CD8-positive, alpha-beta memory T cell (primary cell): ENCODE results near the gene THOP1. TPM values are rescaled to one million over a fixed set of nuclear protein-coding genes. Genes with fewer than 3 reads are reported as not detected.

Experiments
- CTCF ChIA-PET: fragments of 350-600 bp; sonication (Branson Sonifier 250); formaldehyde crosslinking; loops from one replicate; lab custom pipeline; 2021; ENCODE audit warnings: antibody characterized with exemption; lab: Charles Lee
- POLR2A ChIA-PET: fragments of 350-600 bp; sonication (Branson Sonifier 250); formaldehyde crosslinking; loops from one replicate; lab custom pipeline; 2021; ENCODE audit warnings: antibody characterized with exemption; lab: Charles Lee
- DNase-seq, 5 donors: peaks; one replicate each; pipeline versions ENCODE4 v3.0.0 to v3.0.0-alpha.2; 2020 to 2022; ENCODE audit warnings: mixed read lengths in 1 of 5
- H3K27ac ChIP-seq: one replicate; pipeline ENCODE4 v1.7.0; 2013; ENCODE audit warnings: low read depth, mild to moderate bottlenecking, low read length, moderate library complexity
- H3K27me3 ChIP-seq: 2 replicates; pipeline ENCODE4 v1.7.0; 2013; ENCODE audit warnings: low read length, mild to moderate bottlenecking; ENCODE audit not compliant: insufficient read depth, poor library complexity, severe bottlenecking
- H3K36me3 ChIP-seq: 2 replicates; pipeline ENCODE4 v1.7.0; 2013; ENCODE audit warnings: mild to moderate bottlenecking, low read length, moderate library complexity; ENCODE audit not compliant: insufficient read depth
- H3K4me1 ChIP-seq: 2 replicates; pipeline ENCODE4 v1.7.0; 2013; ENCODE audit warnings: mild to moderate bottlenecking, low read length, moderate library complexity; ENCODE audit not compliant: insufficient read depth
- H3K4me3 ChIP-seq: 2 replicates; pipeline ENCODE4 v1.7.0; 2013; ENCODE audit warnings: mild to moderate bottlenecking, low read length
- H3K9me3 ChIP-seq: 2 replicates; pipeline ENCODE4 v1.7.0; 2013; ENCODE audit warnings: mild to moderate bottlenecking, low read length
- H3K27ac Mint-ChIP-seq, 8 donors: one replicate each; pipeline ENCODE4 v1.8.0; 2020 to 2021; ENCODE audit warnings: mixed read lengths in 8 of 8, mild to moderate bottlenecking in 6 of 8, inconsistent platforms in 3 of 8, moderate library complexity in 3 of 8
- H3K27me3 Mint-ChIP-seq, 2 donors: one replicate each; pipeline ENCODE4 v1.8.0; 2020 to 2021; ENCODE audit warnings: mixed read lengths in 2 of 2, mild to moderate bottlenecking in 1 of 2, moderate library complexity in 1 of 2
- H3K36me3 Mint-ChIP-seq, 3 donors: one replicate each; pipeline ENCODE4 v1.8.0; 2020 to 2021; ENCODE audit warnings: mixed read lengths in 3 of 3, inconsistent platforms in 1 of 3, mild to moderate bottlenecking in 1 of 3
- H3K4me1 Mint-ChIP-seq, 3 donors: one replicate each; pipeline ENCODE4 v1.8.0; 2020 to 2021; ENCODE audit warnings: mixed read lengths in 3 of 3, inconsistent platforms in 1 of 3, mild to moderate bottlenecking in 1 of 3
- H3K4me3 Mint-ChIP-seq, 7 donors: one replicate each; pipeline ENCODE4 v1.8.0; 2020 to 2021; ENCODE audit warnings: mixed read lengths in 7 of 7, mild to moderate bottlenecking in 6 of 7, moderate library complexity in 4 of 7, inconsistent platforms in 2 of 7
- H3K9me3 Mint-ChIP-seq, 5 donors: one replicate each; pipeline ENCODE4 v1.8.0; 2020 to 2022; ENCODE audit warnings: mixed read lengths in 5 of 5, mild to moderate bottlenecking in 3 of 5, moderate library complexity in 2 of 5, inconsistent platforms in 1 of 5
- polyA plus RNA-seq: library from polyadenylated mRNA; unstranded; fragments of 300-500 nt; fragmentation: Illumina TruSeq; gene quantifications from one replicate; pipeline ENCODE4 v1.2.3, GENCODE V29; 2021
- total RNA-seq, 2 experiments: library from RNA; stranded (reverse); gene quantifications; one replicate each; pipeline ENCODE4 v1.2.3, GENCODE V29; 2021

Gene THOP1
- total RNA-seq (100 to 1,000 TPM; 169 to 178 TPM), polyA plus RNA-seq (40.2 TPM)

- Histone ChIP-seq H3K36me3 (no peaks in the 10 kb centered on the region), H3K27me3 (no peaks in the 10 kb centered on the region), H3K9me3 (no peaks in the 10 kb centered on the region), H3K27ac (peak within 1 kb of the TSS; percentile 67), H3K4me1 (peaks cover 43% of the 10 kb centered on the region), H3K4me3 (peak within 1 kb of the TSS; percentile 89)
- Mint-ChIP-seq H3K4me1 (peaks cover 40 to 63% (median 60%) of the 10 kb centered on the region in 3 donors), H3K36me3 (peaks cover 0 to 6% (median 0%) of the 10 kb centered on the region in 3 donors), H3K27me3 (no peaks in the 10 kb centered on the region), H3K9me3 (no peaks in the 10 kb centered on the region), H3K4me3 (peak within 1 kb of the TSS; percentile 77 to 92 (median 82)), H3K27ac (peak within 1 kb of the TSS; percentile 65 to 96 (median 80))
- ChIA-PET POLR2A (interaction anchor here (0.6 kb wide), 3 partner anchors 18 to 1533 kb away, joined by 3 to 4 read pairs (median 3); no protein-coding TSS in a partner anchor), CTCF (interaction anchor here (0.6 kb wide), 1 partner anchor 516 kb away, joined by 4 read pairs; no protein-coding TSS in a partner anchor)
- DNase-seq: peak; percentile 97 to 99 (median 98)
Measured at GRCh38 chr19:2785244-2785997, at the start of gene THOP1. Gene THOP1, plus strand, starts transcription at chr19:2785503. Its CDS starts 160 bp downstream, at chr19:2785663.

- peaks cover 0 to 47% (median 11%) of the 10 kb centered on the region in 3 donors for H3K36me3 Mint-ChIP-seq
- H3K27ac Mint-ChIP-seq: no peak overlapping the region
Measured at GRCh38 chr19:2736550-2737190, 48.6 kb upstream of the THOP1 start.

GRCh38 chr19:2739602-2740313, 45.5 kb upstream of the THOP1 start, which contains the start of gene SLC39A3:
Gene SLC39A3, minus strand, starts transcription at chr19:2740017. Its CDS starts 2,760 bp downstream, at chr19:2737257.
- DNase-seq: peak; percentile 97 to 99 (median 98)
- no peaks in the 10 kb centered on the region for H3K9me3 Mint-ChIP-seq
- peaks cover 3% of the 10 kb centered on the region for H3K27me3 ChIP-seq
- ChIA-PET POLR2A (interaction anchor here (1.1 kb wide), 1 partner anchor 79 kb away, joined by 3 read pairs; the partner anchor contains the start of gene ZNF554), CTCF (interaction anchor here (0.5 to 2.7 kb wide), 2 partner anchors 10 to 443 kb away, joined by 4 to 8 read pairs; no protein-coding TSS in a partner anchor)
- H3K27me3 Mint-ChIP-seq: peaks cover 2 to 17% of the 10 kb centered on the region in 2 donors
- no peaks in the 10 kb centered on the region for H3K9me3 ChIP-seq
- peaks cover 3% of the 10 kb centered on the region for H3K4me1 ChIP-seq
- peak within 1 kb of the TSS; percentile 68 for H3K27ac ChIP-seq
- peaks cover 0 to 28% (median 4%) of the 10 kb centered on the region in 3 donors for H3K36me3 Mint-ChIP-seq
- peak within 1 kb of the TSS; percentile 80 to 89 (median 87) for H3K4me3 Mint-ChIP-seq
- H3K36me3 ChIP-seq: no peaks in the 10 kb centered on the region
- H3K4me1 Mint-ChIP-seq: peaks cover 18 to 30% (median 23%) of the 10 kb centered on the region in 3 donors
- H3K27ac Mint-ChIP-seq: peak within 1 kb of the TSS in 6 of 8 donors; percentile 33 to 80 (median 66)
- peak within 1 kb of the TSS; percentile 78 for H3K4me3 ChIP-seq

More at GRCh38 chr19:2736550-2737190, 48.6 kb upstream of the THOP1 start:
- Histone ChIP-seq H3K4me3 (no peak overlapping the region), H3K27ac (no peak overlapping the region), H3K36me3 (no peaks in the 10 kb centered on the region), H3K9me3 (no peaks in the 10 kb centered on the region), H3K4me1 (peaks cover 3% of the 10 kb centered on the region), H3K27me3 (peaks cover 3% of the 10 kb centered on the region)
- H3K9me3 Mint-ChIP-seq: no peaks in the 10 kb centered on the region
- peaks cover 0 to 5% of the 10 kb centered on the region in 2 donors for H3K27me3 Mint-ChIP-seq
- no peak for DNase-seq
- peak overlapping the region in 3 of 7 donors; percentile 52 to 87 (median 66) for H3K4me3 Mint-ChIP-seq
- POLR2A ChIA-PET: no interaction called here
- CTCF ChIA-PET: interaction anchor here (0.5 kb wide), 1 partner anchor 54 kb away, joined by 3 read pairs; no protein-coding TSS in a partner anchor
- peaks cover 18 to 34% (median 32%) of the 10 kb centered on the region in 3 donors for H3K4me1 Mint-ChIP-seq

GRCh38 chr19:2740314-2740656, 45.0 kb upstream of the THOP1 start:
- POLR2A ChIA-PET: no interaction called here
- H3K27me3 Mint-ChIP-seq: peaks cover 2 to 17% of the 10 kb centered on the region in 2 donors
- peaks cover 18 to 30% (median 21%) of the 10 kb centered on the region in 3 donors for H3K4me1 Mint-ChIP-seq
- peaks cover 3% of the 10 kb centered on the region for H3K27me3 ChIP-seq
- H3K9me3 Mint-ChIP-seq: no peaks in the 10 kb centered on the region
- no peak for DNase-seq
- CTCF ChIA-PET: interaction anchor here (0.5 to 2.7 kb wide), 2 partner anchors 9 to 443 kb away, joined by 4 to 8 read pairs; no protein-coding TSS in a partner anchor
- no peak overlapping the region for H3K4me3 ChIP-seq
- H3K27ac ChIP-seq: no peak overlapping the region
- peaks cover 0 to 24% (median 3%) of the 10 kb centered on the region in 3 donors for H3K36me3 Mint-ChIP-seq
- H3K27ac Mint-ChIP-seq: peak overlapping the region in 1 of 8 donors; percentile 68
- no peaks in the 10 kb centered on the region for H3K36me3 ChIP-seq
- peaks cover 3% of the 10 kb centered on the region for H3K4me1 ChIP-seq
- peak overlapping the region in 5 of 7 donors; percentile 80 to 89 (median 87) for H3K4me3 Mint-ChIP-seq
- H3K9me3 ChIP-seq: no peaks in the 10 kb centered on the region

GRCh38 chr19:2743099-2743498, 42.2 kb upstream of the THOP1 start:
- H3K4me1 ChIP-seq: peaks cover 3% of the 10 kb centered on the region
- no peaks in the 10 kb centered on the region for H3K9me3 Mint-ChIP-seq
- H3K36me3 Mint-ChIP-seq: peaks cover 0 to 3% (median 0%) of the 10 kb centered on the region in 3 donors
- peaks cover 5 to 17% of the 10 kb centered on the region in 2 donors for H3K27me3 Mint-ChIP-seq
- DNase-seq: no peak
- no peak overlapping the region for H3K27ac ChIP-seq
- no peaks in the 10 kb centered on the region for H3K36me3 ChIP-seq
- H3K27me3 ChIP-seq: peaks cover 3% of the 10 kb centered on the region
- POLR2A ChIA-PET: no interaction called here
- H3K4me3 Mint-ChIP-seq: no peak overlapping the region
- H3K9me3 ChIP-seq: no peaks in the 10 kb centered on the region
- no peak overlapping the region for H3K27ac Mint-ChIP-seq
- H3K4me1 Mint-ChIP-seq: peaks cover 12 to 17% (median 13%) of the 10 kb centered on the region in 3 donors
- no peak overlapping the region for H3K4me3 ChIP-seq
- CTCF ChIA-PET: no interaction called here

- DNase-seq: no peak
- CTCF ChIA-PET: no interaction called here
- POLR2A ChIA-PET: no interaction called here
- Mint-ChIP-seq H3K4me1 (peaks cover 4 to 9% (median 6%) of the 10 kb centered on the region in 3 donors), H3K36me3 (no peaks in the 10 kb centered on the region), H3K27me3 (peaks cover 5 to 17% of the 10 kb centered on the region in 2 donors), H3K9me3 (no peaks in the 10 kb centered on the region), H3K27ac (no peak overlapping the region), H3K4me3 (no peak overlapping the region)
- H3K27me3 ChIP-seq: peaks cover 3% of the 10 kb centered on the region
- H3K4me1 ChIP-seq: peaks cover 7% of the 10 kb centered on the region
- H3K9me3 ChIP-seq: no peaks in the 10 kb centered on the region
- no peak overlapping the region for H3K4me3 ChIP-seq
- no peak overlapping the region for H3K27ac ChIP-seq
- H3K36me3 ChIP-seq: no peaks in the 10 kb centered on the region
Measured at GRCh38 chr19:2744113-2744512, 41.2 kb upstream of the THOP1 start.

- POLR2A ChIA-PET: no interaction called here
- H3K27me3 Mint-ChIP-seq: peaks cover 7 to 8% of the 10 kb centered on the region in 2 donors
- Histone ChIP-seq H3K27me3 (no peaks in the 10 kb centered on the region), H3K9me3 (no peaks in the 10 kb centered on the region), H3K27ac (no peak overlapping the region), H3K4me3 (no peak overlapping the region), H3K4me1 (peaks cover 4% of the 10 kb centered on the region), H3K36me3 (no peaks in the 10 kb centered on the region)
- CTCF ChIA-PET: interaction anchor here (3.2 kb wide), 1 partner anchor 100 kb away, joined by 45 read pairs; no protein-coding TSS in a partner anchor
- no peaks in the 10 kb centered on the region for H3K9me3 Mint-ChIP-seq
- H3K4me1 Mint-ChIP-seq: no peaks in the 10 kb centered on the region
- no peaks in the 10 kb centered on the region for H3K36me3 Mint-ChIP-seq
- DNase-seq: no peak
- no peak overlapping the region for H3K27ac Mint-ChIP-seq
- H3K4me3 Mint-ChIP-seq: no peak overlapping the region
Measured at GRCh38 chr19:2747349-2747748, 38.0 kb upstream of the THOP1 start.
